Measurements from ENCODE around the gene ECE2.

ECE2 gene

DNA sequence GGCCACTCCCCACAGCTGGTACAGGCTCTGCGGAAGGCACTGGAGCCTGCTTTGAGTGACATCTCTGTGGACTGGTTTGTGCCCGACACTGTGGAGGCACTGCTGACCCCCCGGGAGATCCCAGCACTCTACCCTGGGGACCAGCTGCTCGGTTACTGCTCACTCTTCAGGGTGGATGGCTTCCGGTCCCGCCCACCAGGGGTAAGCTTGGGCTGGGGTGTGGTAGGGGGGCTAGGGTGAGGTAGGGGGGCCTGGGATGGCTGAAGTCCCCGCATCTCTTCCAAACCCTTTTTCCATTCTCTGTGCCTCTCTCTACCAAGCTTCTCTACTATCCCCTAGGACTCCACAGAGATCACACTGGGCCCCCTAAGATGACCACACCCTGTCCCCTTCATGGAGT is 38.6 kb upstream of the ECE2 start:
- TF ChIP-seq, protein P1, sequence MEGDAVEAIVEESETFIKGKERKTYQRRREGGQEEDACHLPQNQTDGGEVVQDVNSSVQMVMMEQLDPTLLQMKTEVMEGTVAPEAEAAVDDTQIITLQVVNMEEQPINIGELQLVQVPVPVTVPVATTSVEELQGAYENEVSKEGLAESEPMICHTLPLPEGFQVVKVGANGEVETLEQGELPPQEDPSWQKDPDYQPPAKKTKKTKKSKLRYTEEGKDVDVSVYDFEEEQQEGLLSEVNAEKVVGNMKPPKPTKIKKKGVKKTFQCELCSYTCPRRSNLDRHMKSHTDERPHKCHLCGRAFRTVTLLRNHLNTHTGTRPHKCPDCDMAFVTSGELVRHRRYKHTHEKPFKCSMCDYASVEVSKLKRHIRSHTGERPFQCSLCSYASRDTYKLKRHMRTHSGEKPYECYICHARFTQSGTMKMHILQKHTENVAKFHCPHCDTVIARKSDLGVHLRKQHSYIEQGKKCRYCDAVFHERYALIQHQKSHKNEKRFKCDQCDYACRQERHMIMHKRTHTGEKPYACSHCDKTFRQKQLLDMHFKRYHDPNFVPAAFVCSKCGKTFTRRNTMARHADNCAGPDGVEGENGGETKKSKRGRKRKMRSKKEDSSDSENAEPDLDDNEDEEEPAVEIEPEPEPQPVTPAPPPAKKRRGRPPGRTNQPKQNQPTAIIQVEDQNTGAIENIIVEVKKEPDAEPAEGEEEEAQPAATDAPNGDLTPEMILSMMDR (IDR thresholded peaks at IDR 0.05; ENCODE audit: extremely low read depth, missing control alignments) = no peak
- no peak for DNase-seq (ENCODE audit: low spot score)

DNA sequence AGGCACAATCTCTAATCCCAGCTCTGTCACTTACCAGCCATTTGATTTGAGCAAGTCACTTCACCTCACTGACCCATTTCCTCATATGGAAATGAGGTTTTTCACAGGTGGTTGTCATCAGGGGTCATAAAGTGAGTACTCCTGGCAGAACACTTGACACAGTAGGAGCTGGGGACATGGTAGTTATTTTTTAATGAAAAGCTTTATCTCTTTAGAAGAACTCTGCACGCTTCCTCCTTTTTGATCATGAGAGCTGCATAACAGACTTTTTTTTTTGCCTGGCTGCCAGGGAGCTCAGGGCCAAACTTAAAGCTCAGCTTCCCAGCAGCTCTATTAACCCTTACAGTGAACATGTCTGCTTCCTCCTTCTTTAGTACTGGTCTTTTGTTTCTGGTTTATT is 38.0 kb upstream of the ECE2 start:
- TF ChIP-seq, protein P1 (IDR thresholded peaks at IDR 0.05; ENCODE audit: extremely low read depth, missing control alignments) = no peak
- DNase-seq (ENCODE audit: low spot score) = no peak

DNA sequence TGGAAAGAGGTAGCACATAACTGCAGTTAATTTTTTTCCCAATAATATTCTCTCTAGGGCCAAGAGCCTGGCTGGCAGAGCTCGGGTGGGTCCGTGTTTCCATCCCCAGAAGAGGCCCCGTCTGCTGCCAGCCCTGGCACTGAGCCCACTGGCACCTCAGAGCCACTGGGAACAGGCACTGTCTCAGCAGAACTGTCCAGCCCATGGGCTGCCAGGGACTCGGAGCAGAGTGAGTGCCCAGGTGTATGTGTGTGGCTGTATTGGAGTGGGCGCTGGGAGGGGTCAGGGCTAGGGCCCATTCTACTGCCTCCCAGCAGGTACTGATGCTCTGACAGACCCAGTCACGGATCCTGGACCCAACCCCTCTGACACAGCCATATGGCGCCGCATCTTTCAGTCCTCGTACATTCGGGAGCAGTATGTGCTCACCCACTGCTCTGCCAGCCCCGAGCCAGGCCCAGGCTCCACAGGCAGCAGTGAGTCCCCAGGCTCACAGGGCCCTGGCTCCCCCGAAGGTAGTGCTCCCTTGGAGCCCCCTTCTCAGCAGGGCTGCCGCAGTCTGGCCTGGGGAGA is 37.5 kb upstream of the ECE2 start:
- TF ChIP-seq, protein P1 (IDR thresholded peaks at IDR 0.05; ENCODE audit: extremely low read depth, missing control alignments) = no peak
- no peak for DNase-seq (ENCODE audit: low spot score)

DNA sequence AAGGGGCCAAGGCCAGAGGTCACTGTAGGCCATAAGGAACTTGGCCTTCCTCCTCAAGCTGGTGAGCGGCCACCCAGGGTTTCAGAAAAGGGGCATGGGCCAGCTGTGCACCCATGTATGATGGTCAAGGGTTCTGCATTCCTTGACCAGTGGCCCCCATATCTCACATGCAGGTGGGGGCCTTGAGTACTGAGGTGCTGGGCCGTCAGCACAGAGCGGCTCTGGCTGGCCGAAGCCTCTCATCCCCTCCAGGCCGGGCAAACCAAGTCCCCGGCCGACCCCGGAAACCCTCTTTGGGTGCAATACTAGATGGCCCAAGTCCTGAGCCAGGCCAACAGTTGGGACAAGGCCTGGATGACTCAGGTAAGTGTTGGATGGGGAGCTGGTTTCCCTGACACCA is 36.6 kb upstream of the ECE2 start:
- TF ChIP-seq, protein P1 (IDR thresholded peaks at IDR 0.05; ENCODE audit: extremely low read depth, missing control alignments) = no peak
- DNase-seq (ENCODE audit: low spot score) = no peak

DNA sequence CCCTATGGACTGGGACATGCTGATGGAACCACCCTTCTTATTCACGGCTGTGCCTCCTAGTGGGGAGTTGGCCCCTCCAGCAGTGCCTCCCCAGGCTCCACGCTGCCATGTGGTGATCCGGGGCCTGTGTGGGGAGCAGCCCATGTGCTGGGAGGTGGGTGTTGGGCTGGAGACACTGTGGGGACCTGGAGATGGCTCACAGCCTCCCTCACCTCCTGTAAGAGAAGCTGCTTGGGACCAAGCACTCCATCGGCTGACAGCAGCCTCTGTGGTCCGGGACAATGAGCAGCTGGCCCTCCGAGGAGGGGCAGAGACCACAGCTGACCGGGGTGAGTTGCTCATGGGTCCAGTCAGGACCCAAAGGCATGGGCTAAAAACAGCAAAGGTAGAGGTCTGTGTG is 36.1 kb upstream of the ECE2 start:
- TF ChIP-seq, protein P1 (IDR thresholded peaks at IDR 0.05; ENCODE audit: extremely low read depth, missing control alignments) = no peak
- DNase-seq (ENCODE audit: low spot score) = no peak

DNA sequence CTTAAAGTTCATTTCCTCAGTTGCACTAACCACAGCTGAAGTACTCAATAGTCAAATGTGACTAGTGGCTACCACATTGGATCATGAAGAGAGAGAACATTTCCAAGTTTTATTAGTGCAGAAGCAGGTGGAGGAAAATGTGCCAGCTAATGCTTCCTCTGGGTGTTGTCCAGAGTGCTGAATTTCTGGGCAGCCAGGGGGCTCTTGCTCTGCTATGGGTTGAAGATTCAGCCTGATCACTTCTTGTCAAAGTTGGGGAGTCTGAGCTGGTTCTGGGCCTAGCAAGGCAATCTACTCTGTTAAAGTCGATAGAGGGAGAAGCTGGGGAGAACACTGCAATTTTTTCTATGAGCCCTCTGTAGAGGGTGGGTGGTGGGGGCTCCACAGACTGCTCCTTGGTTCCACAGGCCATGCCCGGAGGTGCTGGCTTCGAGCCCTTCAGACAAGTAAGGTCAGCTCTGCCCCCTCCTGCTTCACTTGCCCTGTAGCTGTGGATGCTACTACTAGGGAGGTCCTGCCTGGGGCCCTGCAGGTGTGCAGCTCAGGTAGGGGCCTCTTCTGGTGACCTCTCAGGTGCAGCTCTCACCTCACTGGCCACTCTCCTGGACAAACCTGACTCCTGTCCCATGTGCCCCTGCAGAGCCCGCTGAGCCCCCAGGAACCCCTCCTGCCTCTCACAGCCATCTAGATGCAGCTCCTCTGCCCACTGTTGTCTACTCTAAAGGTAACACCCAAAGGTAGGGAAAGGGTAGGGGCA is 35.3 kb upstream of the ECE2 start:
- TF ChIP-seq, protein P1 (IDR thresholded peaks at IDR 0.05; ENCODE audit: extremely low read depth, missing control alignments) = no peak
- no peak for DNase-seq (ENCODE audit: low spot score)

DNA sequence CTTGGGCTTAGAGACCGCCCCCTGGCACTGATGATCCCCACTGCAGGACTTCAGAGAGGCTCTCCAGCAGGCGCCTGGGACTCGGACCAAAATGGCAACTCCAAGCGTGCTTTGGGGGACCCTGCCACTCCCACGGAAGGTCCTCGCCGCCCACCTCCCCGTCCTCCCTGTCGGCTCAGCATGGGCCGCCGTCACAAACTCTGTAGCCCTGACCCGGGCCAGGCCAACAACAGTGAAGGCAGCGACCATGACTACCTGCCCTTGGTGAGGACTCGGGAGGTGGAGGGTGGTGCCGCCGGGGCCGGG is 34.7 kb upstream of the ECE2 start:
- TF ChIP-seq, protein P1 (IDR thresholded peaks at IDR 0.05; ENCODE audit: extremely low read depth, missing control alignments) = no peak
- no peak for DNase-seq (ENCODE audit: low spot score)

Data from GM20000 (cell line).